GM12892 (cell line): ENCODE results near the gene ZNF580.

Source experiments
- POLR2AphosphoS5 ChIP-seq: IDR thresholded peaks from 2 replicates; pipeline ENCODE4 v1.6.1; 2011; ENCODE audit warnings: low read depth, low read length, control low read depth
- TAF1 ChIP-seq: IDR thresholded peaks from 2 replicates; pipeline ENCODE4 v1.6.1; 2011; ENCODE audit warnings: low read depth, mild to moderate bottlenecking, control low read depth, low read length, borderline replicate concordance

- no peak for TF ChIP-seq POLR2AphosphoS5
- no peak for TF ChIP-seq TAF1
These were observed 24.4 kb upstream of the ZNF580 start for GRCh38 chr19:55616395-55616875.
